Mucosa of rectum (tissue), 2 donors: Measurements from ENCODE around the gene PRKN.

ENCODE experiments used
- H3K27ac ChIP-seq, 2 donors: one replicate each; pipeline ENCODE4 v1.7.0; 2013; ENCODE audit warnings: inconsistent platforms in 2 of 2, low read depth in 2 of 2, low read length in 2 of 2
- H3K27me3 ChIP-seq, 2 donors: one replicate each; pipeline ENCODE4 v1.7.0; 2013; ENCODE audit warnings: low read length in 2 of 2; ENCODE audit not compliant: control insufficient read depth in 2 of 2, insufficient read depth in 2 of 2
- H3K36me3 ChIP-seq, 2 donors: one replicate each; pipeline ENCODE4 v1.7.0; 2013; ENCODE audit warnings: low read length in 2 of 2; ENCODE audit not compliant: control insufficient read depth in 2 of 2, insufficient read depth in 2 of 2
- H3K4me1 ChIP-seq, 2 donors: one replicate each; pipeline ENCODE4 v1.7.0; 2013; ENCODE audit warnings: low read length in 2 of 2, mild to moderate bottlenecking in 1 of 2; ENCODE audit not compliant: control insufficient read depth in 2 of 2, insufficient read depth in 2 of 2
- H3K4me3 ChIP-seq, 2 donors: one replicate each; pipeline ENCODE4 v1.7.0; 2013; ENCODE audit warnings: low read length in 2 of 2
- H3K9ac ChIP-seq, 2 donors: one replicate each; pipeline ENCODE4 v1.7.0; 2013; ENCODE audit warnings: low read length in 2 of 2, low read depth in 1 of 2, mild to moderate bottlenecking in 1 of 2
- H3K9me3 ChIP-seq, 2 donors: one replicate each; pipeline ENCODE4 v1.7.0; 2013; ENCODE audit warnings: low read length in 2 of 2; ENCODE audit not compliant: control insufficient read depth in 2 of 2
- donor health status: healthy.
- donor health status: Normal muscosa, but diverticular disease.

The PRKN gene

GRCh38 chr6:161631676-161632194 is 1095.8 kb downstream of the PRKN start:
- Histone ChIP-seq H3K4me3 (no peak overlapping the region), H3K9me3 (no peaks in the 10 kb centered on the region), H3K27ac (no peak overlapping the region)

GRCh38 chr6:161630674-161631073 is 1096.9 kb downstream of the PRKN start:
- Histone ChIP-seq H3K27ac (no peak overlapping the region), H3K4me3 (no peak overlapping the region), H3K36me3 (no peaks in the 10 kb centered on the region), H3K9me3 (no peaks in the 10 kb centered on the region), H3K27me3 (no peaks in the 10 kb centered on the region), H3K4me1 (no peaks in the 10 kb centered on the region), H3K9ac (no peak overlapping the region)

More at GRCh38 chr6:161631676-161632194, 1095.8 kb downstream of the PRKN start:
- Histone ChIP-seq H3K9ac (no peak overlapping the region), H3K27me3 (no peaks in the 10 kb centered on the region), H3K36me3 (no peaks in the 10 kb centered on the region), H3K4me1 (no peaks in the 10 kb centered on the region)

- Histone ChIP-seq H3K9me3 (no peaks in the 10 kb centered on the region), H3K4me1 (no peaks in the 10 kb centered on the region), H3K9ac (no peak overlapping the region), H3K4me3 (no peak overlapping the region), H3K27ac (no peak overlapping the region), H3K27me3 (no peaks in the 10 kb centered on the region), H3K36me3 (no peaks in the 10 kb centered on the region)
These were observed 1101.4 kb downstream of the PRKN start for GRCh38 chr6:161626132-161626676.

- Histone ChIP-seq H3K4me1 (no peaks in the 10 kb centered on the region), H3K27ac (no peak overlapping the region)
These were observed 1103.5 kb downstream of the PRKN start for GRCh38 chr6:161624111-161624510.

GRCh38 chr6:161622779-161623178 is 1104.8 kb downstream of the PRKN start:
- Histone ChIP-seq H3K9me3 (no peaks in the 10 kb centered on the region), H3K27me3 (no peaks in the 10 kb centered on the region), H3K27ac (no peak overlapping the region), H3K36me3 (no peaks in the 10 kb centered on the region), H3K9ac (no peak overlapping the region), H3K4me3 (no peak overlapping the region), H3K4me1 (no peaks in the 10 kb centered on the region)

More at GRCh38 chr6:161624111-161624510, 1103.5 kb downstream of the PRKN start:
- Histone ChIP-seq H3K27me3 (no peaks in the 10 kb centered on the region), H3K9ac (no peak overlapping the region), H3K4me3 (no peak overlapping the region), H3K9me3 (no peaks in the 10 kb centered on the region), H3K36me3 (no peaks in the 10 kb centered on the region)

- Histone ChIP-seq H3K4me1 (no peaks in the 10 kb centered on the region), H3K36me3 (no peaks in the 10 kb centered on the region), H3K9me3 (no peaks in the 10 kb centered on the region), H3K4me3 (no peak overlapping the region), H3K27ac (no peak overlapping the region), H3K9ac (no peak overlapping the region), H3K27me3 (no peaks in the 10 kb centered on the region)
These were observed 1108.6 kb downstream of the PRKN start for GRCh38 chr6:161618831-161619454.

GRCh38 chr6:161613711-161614110 is 1113.9 kb downstream of the PRKN start:
- H3K9ac ChIP-seq: no peak overlapping the region
- no peaks in the 10 kb centered on the region for H3K27me3 ChIP-seq
- no peaks in the 10 kb centered on the region for H3K36me3 ChIP-seq
- no peak overlapping the region for H3K4me3 ChIP-seq
- H3K27ac ChIP-seq: no peak overlapping the region
- no peaks in the 10 kb centered on the region for H3K9me3 ChIP-seq
- no peaks in the 10 kb centered on the region for H3K4me1 ChIP-seq

- Histone ChIP-seq H3K9me3 (no peaks in the 10 kb centered on the region), H3K27me3 (no peaks in the 10 kb centered on the region), H3K36me3 (no peaks in the 10 kb centered on the region), H3K4me3 (no peak overlapping the region), H3K4me1 (no peaks in the 10 kb centered on the region), H3K9ac (no peak overlapping the region), H3K27ac (no peak overlapping the region)
These were observed 1118.8 kb downstream of the PRKN start for GRCh38 chr6:161608771-161609170.

- H3K9me3 ChIP-seq: no peaks in the 10 kb centered on the region
These were observed 1119.8 kb downstream of the PRKN start for GRCh38 chr6:161607696-161608297.

GRCh38 chr6:161602359-161602758 is 1125.2 kb downstream of the PRKN start:
- Histone ChIP-seq H3K36me3 (no peaks in the 10 kb centered on the region), H3K4me1 (no peaks in the 10 kb centered on the region), H3K4me3 (no peak overlapping the region), H3K9ac (no peak overlapping the region), H3K27ac (no peak overlapping the region), H3K27me3 (no peaks in the 10 kb centered on the region), H3K9me3 (no peaks in the 10 kb centered on the region)

More at GRCh38 chr6:161607696-161608297, 1119.8 kb downstream of the PRKN start:
- H3K4me3 ChIP-seq: no peak overlapping the region
- no peaks in the 10 kb centered on the region for H3K4me1 ChIP-seq
- no peak overlapping the region for H3K27ac ChIP-seq
- H3K27me3 ChIP-seq: no peaks in the 10 kb centered on the region
- H3K36me3 ChIP-seq: no peaks in the 10 kb centered on the region
- no peak overlapping the region for H3K9ac ChIP-seq
